Karpas-422 (cell line): ENCODE results near the gene INO80C. TPM values are rescaled to one million over a fixed set of nuclear protein-coding genes. Genes with fewer than 3 reads are reported as not detected.

Experiments
- DNase-seq: peaks from one replicate; pipeline ENCODE4 v3.0.0-alpha.2; 2015
- H2AFZ ChIP-seq: fragments of 200-600 bp; sonication (generic); 2 replicates; pipeline ENCODE4 v1.6.1; 2014; ENCODE audit warnings: antibody characterized with exemption, low read length, mixed read lengths
- H3K27ac ChIP-seq: fragments of 200-600 bp; sonication (generic); 2 replicates; pipeline ENCODE4 v1.5.1; 2014; ENCODE audit warnings: mild to moderate bottlenecking, low read length, moderate library complexity
- H3K27me3 ChIP-seq: fragments of 200-600 bp; sonication (generic); 2 replicates; pipeline ENCODE4 v1.6.1; 2014; ENCODE audit warnings: low read length, mixed read lengths
- H3K36me3 ChIP-seq: fragments of 200-600 bp; sonication (generic); 2 replicates; pipeline ENCODE4 v1.6.1; 2014; ENCODE audit warnings: low read length, mixed read lengths; ENCODE audit not compliant: insufficient read depth
- H3K4me1 ChIP-seq: fragments of 200-600 bp; sonication (generic); 2 replicates; pipeline ENCODE4 v1.6.1; 2014; ENCODE audit warnings: mild to moderate bottlenecking, low read length, mixed read lengths
- H3K4me2 ChIP-seq: fragments of 200-600 bp; sonication (generic); 2 replicates; pipeline ENCODE4 v1.6.1; 2014; ENCODE audit warnings: low read length, low read depth, mild to moderate bottlenecking; ENCODE audit not compliant: poor library complexity, severe bottlenecking
- H3K4me3 ChIP-seq: fragments of 200-600 bp; sonication (generic); 2 replicates; pipeline ENCODE4 v1.5.1; 2014; ENCODE audit warnings: mild to moderate bottlenecking, antibody characterized with exemption, low read length, mixed read lengths
- H3K79me2 ChIP-seq: fragments of 200-600 bp; sonication (generic); 2 replicates; pipeline ENCODE4 v1.6.1; 2014; ENCODE audit warnings: mild to moderate bottlenecking, low read length, mixed read lengths
- H3K9ac ChIP-seq: fragments of 200-600 bp; sonication (generic); 2 replicates; pipeline ENCODE4 v1.6.0; 2014; ENCODE audit warnings: low read length
- H3K9me2 ChIP-seq: fragments of 200-600 bp; sonication (generic), shearing (Covaris generic); replicated peaks from 2 replicates; pipeline ENCODE4 v1.6.0; 2014; ENCODE audit warnings: mild to moderate bottlenecking, low read length, moderate library complexity; ENCODE audit not compliant: insufficient read depth
- H3K9me3 ChIP-seq: fragments of 300-700, 200-600 bp; sonication (generic); 2 replicates; pipeline ENCODE4 v1.6.1; 2014; ENCODE audit warnings: low read length, mixed read lengths
- H4K20me1 ChIP-seq: fragments of 200-600 bp; sonication (generic); 2 replicates; pipeline ENCODE4 v1.6.1; 2014; ENCODE audit warnings: mild to moderate bottlenecking, antibody characterized with exemption, low read length, low read depth; ENCODE audit not compliant: insufficient read depth
- total RNA-seq: library from RNA; depleted of rRNA; stranded (reverse); fragments of >200 nt; shearing (Covaris generic); gene quantifications from 2 replicates; pipeline ENCODE4 v1.2.3, GENCODE V29; 2014; ENCODE audit warnings: low replicate concordance

INO80C gene
- total RNA-seq, 1 experiment from 2014 or later: 108 TPM

DNA sequence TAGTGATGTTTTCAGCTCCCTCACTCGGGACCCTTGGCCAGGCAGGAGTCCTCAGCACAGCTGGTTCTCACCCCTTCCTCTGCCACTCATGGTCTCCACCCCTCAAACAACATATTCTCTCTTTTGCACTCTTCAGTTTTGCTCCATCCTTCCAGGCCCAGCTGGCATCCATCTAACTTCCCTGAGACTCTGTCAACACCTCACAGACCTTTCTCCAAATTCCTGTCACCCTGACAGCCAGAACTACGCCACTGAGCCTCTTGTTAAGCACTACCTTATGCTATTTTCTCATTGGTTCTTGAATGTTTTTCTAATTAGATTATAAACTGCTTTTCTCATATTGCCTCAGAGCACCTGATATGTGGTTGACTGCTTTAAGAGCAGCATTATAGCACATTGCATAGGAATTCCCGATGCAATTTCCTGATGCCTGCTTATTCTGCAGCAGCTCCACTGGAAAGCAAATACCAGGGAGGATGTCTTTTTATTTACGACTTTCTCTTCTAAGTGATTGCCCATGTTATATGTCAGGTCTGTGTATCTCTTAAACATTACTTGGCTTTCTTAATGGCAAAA lies 12.4 kb upstream of the INO80C start:
- Histone ChIP-seq H3K9me2 (no peaks in the 10 kb centered on the region), H2AFZ (no peak overlapping the region)

DNA sequence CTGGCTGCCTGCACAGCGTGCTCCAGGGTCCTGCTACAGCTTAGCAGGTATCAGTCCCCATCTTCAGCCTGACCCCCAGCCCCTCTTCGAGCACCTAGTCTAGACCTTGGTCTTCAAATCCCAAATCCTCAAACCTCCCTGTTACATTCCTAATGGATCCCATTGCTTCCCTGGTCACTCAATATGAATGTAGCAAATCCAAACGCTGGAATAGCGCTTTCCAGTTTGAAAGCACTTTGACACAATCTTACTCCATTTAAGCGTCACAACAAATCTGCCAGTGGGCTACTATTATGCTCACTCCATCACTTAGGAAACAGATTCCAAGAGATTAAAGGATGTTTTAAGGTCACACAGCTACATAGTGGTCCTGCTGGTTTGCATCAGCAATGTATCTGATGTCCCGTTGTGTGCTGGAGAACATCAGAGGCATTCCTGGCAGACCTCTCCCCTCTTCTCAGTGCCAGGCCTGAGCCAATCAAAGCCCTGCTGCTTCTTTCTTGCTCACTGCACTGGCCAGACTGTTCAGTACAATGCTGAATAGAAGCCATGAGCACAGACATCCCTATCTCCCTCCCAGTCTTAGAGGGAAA lies 11.1 kb upstream of the INO80C start:
- H2AFZ ChIP-seq: no peak overlapping the region
- H3K9ac ChIP-seq: no peak overlapping the region
- no peak overlapping the region for H3K27ac ChIP-seq
- H3K4me3 ChIP-seq: no peak overlapping the region
- peaks cover 6% of the 10 kb centered on the region; the same call in 1 of the 2 replicates for H3K36me3 ChIP-seq
- no peaks in the 10 kb centered on the region for H3K9me2 ChIP-seq
- no peaks in the 10 kb centered on the region for H3K9me3 ChIP-seq
- no peak overlapping the region for H3K4me2 ChIP-seq
- H4K20me1 ChIP-seq: no peaks in the 10 kb centered on the region
- no peaks in the 10 kb centered on the region for H3K79me2 ChIP-seq
- H3K27me3 ChIP-seq: no peaks in the 10 kb centered on the region
- DNase-seq: no peak
- H3K4me1 ChIP-seq: peaks cover 51% of the 10 kb centered on the region

More for the DNA sequence above, 12.4 kb upstream of the INO80C start:
- Histone ChIP-seq H3K4me2 (no peak overlapping the region), H3K79me2 (no peaks in the 10 kb centered on the region), H4K20me1 (no peaks in the 10 kb centered on the region), H3K4me1 (peaks cover 40% of the 10 kb centered on the region), H3K4me3 (no peak overlapping the region), H3K9ac (no peak overlapping the region), H3K27me3 (no peaks in the 10 kb centered on the region), H3K36me3 (peaks cover 6% of the 10 kb centered on the region; the same call in 1 of the 2 replicates), H3K9me3 (no peaks in the 10 kb centered on the region), H3K27ac (no peak overlapping the region)
- DNase-seq: no peak

DNA sequence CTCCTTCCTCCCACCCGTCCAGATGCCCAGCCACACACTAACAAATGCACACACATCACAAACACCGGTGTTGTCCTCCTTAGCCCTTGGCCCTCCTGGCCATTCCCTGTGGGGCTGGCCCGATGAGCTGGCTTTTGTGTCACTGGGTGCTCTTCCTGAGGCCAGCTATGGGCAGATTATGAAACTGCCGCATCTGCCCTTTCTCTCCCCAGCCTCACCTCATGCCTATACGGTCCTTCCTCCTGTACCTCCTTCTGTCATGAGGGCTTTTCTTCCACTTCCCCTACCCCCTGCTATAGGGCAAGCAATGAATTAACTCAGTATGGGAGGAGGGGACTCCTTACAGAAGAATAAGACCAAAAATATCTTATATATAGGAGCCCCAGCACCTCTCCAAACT lies 10.3 kb upstream of the INO80C start:
- Histone ChIP-seq H3K27me3 (no peaks in the 10 kb centered on the region), H3K27ac (no peak overlapping the region), H4K20me1 (no peaks in the 10 kb centered on the region), H3K9ac (no peak overlapping the region), H3K4me3 (no peak overlapping the region), H3K36me3 (peaks cover 6% of the 10 kb centered on the region; the same call in 1 of the 2 replicates), H2AFZ (peak overlapping the region; percentile 46; the same call in 1 of the 2 replicates), H3K79me2 (no peaks in the 10 kb centered on the region), H3K9me2 (no peaks in the 10 kb centered on the region), H3K4me2 (peak overlapping the region; percentile 28), H3K4me1 (peaks cover 55% of the 10 kb centered on the region), H3K9me3 (no peaks in the 10 kb centered on the region)
- DNase-seq: no peak

DNA sequence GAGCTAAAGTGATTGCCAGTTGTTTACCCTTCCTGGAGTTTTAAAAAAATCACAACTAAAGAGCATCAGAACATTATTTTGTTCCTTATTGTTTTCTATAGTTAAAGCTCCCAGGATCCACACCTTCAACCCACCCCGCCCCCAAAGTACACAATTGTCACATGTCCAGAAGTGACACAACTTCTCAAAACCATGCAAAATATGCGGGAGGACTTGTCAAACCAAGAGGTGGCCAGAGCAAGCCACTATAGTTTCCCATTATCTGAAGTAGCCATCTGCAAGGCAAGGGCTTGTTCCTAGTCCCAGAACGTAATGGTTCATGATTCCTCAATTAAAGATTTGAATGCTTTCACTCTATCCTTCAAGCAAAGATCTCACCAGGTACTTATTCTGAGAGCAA lies 9.9 kb upstream of the INO80C start:
- Histone ChIP-seq H3K9ac (no peak overlapping the region), H3K4me1 (peaks cover 53% of the 10 kb centered on the region), H4K20me1 (no peaks in the 10 kb centered on the region), H3K27me3 (no peaks in the 10 kb centered on the region), H3K79me2 (no peaks in the 10 kb centered on the region), H3K9me3 (no peaks in the 10 kb centered on the region), H3K9me2 (no peaks in the 10 kb centered on the region), H3K4me3 (no peak overlapping the region), H3K4me2 (peak overlapping the region; percentile 28), H3K36me3 (peaks cover 6% of the 10 kb centered on the region; the same call in 1 of the 2 replicates), H3K27ac (no peak overlapping the region), H2AFZ (peak overlapping the region; percentile 46; the same call in 1 of the 2 replicates)
- DNase-seq: no peak

DNA sequence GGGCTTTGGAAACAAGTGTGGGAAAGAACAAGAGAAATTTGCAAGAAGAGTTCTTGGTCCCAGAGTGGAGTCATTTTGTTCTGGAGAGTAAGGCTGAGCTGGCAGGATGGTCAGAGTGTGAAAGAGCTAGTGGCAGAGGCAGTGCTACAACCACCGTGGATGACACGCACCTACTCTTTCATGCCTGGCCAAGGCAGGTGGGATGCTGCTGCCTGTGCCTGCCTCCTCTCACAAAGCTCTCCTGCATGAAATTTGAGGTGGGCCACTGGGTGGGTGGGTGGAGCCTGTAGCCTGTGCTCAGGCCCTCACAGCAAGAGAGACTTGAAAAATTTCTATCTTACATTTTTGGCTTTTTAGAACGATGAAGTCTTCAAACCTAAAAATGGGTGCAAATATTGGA lies 9.4 kb upstream of the INO80C start:
- Histone ChIP-seq H3K9me2 (no peaks in the 10 kb centered on the region), H3K4me1 (peaks cover 53% of the 10 kb centered on the region), H3K27me3 (no peaks in the 10 kb centered on the region), H3K36me3 (peaks cover 6% of the 10 kb centered on the region; the same call in 1 of the 2 replicates), H3K4me3 (no peak overlapping the region), H3K9me3 (no peaks in the 10 kb centered on the region), H3K79me2 (no peaks in the 10 kb centered on the region), H3K4me2 (no peak overlapping the region), H2AFZ (no peak overlapping the region), H3K9ac (no peak overlapping the region), H4K20me1 (no peaks in the 10 kb centered on the region), H3K27ac (no peak overlapping the region)
- DNase-seq: no peak

GRCh38 chr18:35506024-35506712 lies 8.4 kb upstream of the INO80C start:
- Histone ChIP-seq H3K27me3 (no peaks in the 10 kb centered on the region), H3K4me3 (no peak overlapping the region), H3K79me2 (no peaks in the 10 kb centered on the region), H3K4me1 (peaks cover 50% of the 10 kb centered on the region), H3K9me2 (no peaks in the 10 kb centered on the region), H3K9ac (no peak overlapping the region), H3K9me3 (no peaks in the 10 kb centered on the region), H3K36me3 (peaks cover 6% of the 10 kb centered on the region; the same call in 1 of the 2 replicates), H3K27ac (no peak overlapping the region), H3K4me2 (no peak overlapping the region), H4K20me1 (no peaks in the 10 kb centered on the region), H2AFZ (no peak overlapping the region)
- DNase-seq: no peak

GRCh38 chr18:35504996-35505395 lies 7.2 kb upstream of the INO80C start:
- no peaks in the 10 kb centered on the region for H3K27me3 ChIP-seq
- H4K20me1 ChIP-seq: no peaks in the 10 kb centered on the region
- H3K9me3 ChIP-seq: no peaks in the 10 kb centered on the region
- peaks cover 46% of the 10 kb centered on the region for H3K4me1 ChIP-seq
- DNase-seq: no peak
- H3K27ac ChIP-seq: no peak overlapping the region
- no peak overlapping the region for H3K4me2 ChIP-seq
- no peaks in the 10 kb centered on the region for H3K9me2 ChIP-seq
- H3K9ac ChIP-seq: no peak overlapping the region
- H3K36me3 ChIP-seq: peaks cover 6% of the 10 kb centered on the region; the same call in 1 of the 2 replicates
- no peaks in the 10 kb centered on the region for H3K79me2 ChIP-seq
- no peak overlapping the region for H3K4me3 ChIP-seq
- no peak overlapping the region for H2AFZ ChIP-seq

- Histone ChIP-seq H3K27ac (no peak overlapping the region), H2AFZ (no peak overlapping the region), H3K79me2 (peaks cover 2% of the 10 kb centered on the region), H3K9ac (no peak overlapping the region), H3K4me3 (no peak overlapping the region), H3K9me3 (no peaks in the 10 kb centered on the region), H4K20me1 (no peaks in the 10 kb centered on the region), H3K9me2 (no peaks in the 10 kb centered on the region), H3K4me1 (peaks cover 41% of the 10 kb centered on the region), H3K4me2 (no peak overlapping the region), H3K36me3 (no peaks in the 10 kb centered on the region), H3K27me3 (no peaks in the 10 kb centered on the region)
- no peak for DNase-seq
These were observed 4.3 kb upstream of the INO80C start for GRCh38 chr18:35502052-35502451.
